BJ (cell line): ENCODE data around the gene SLAMF7. TPM values are rescaled to one million over a fixed set of nuclear protein-coding genes. Genes with fewer than 3 reads are reported as not detected.

Experiments
- CTCF ChIA-PET: fragments of 350-600 bp; formaldehyde crosslinking; extraction: SDS; loops from one replicate; lab custom pipeline; 2021; ENCODE audit warnings: antibody characterized with exemption, inconsistent platforms; lab: Yijun Ruan, JAX
- POLR2A ChIA-PET: fragments of 300-600 bp; sonication (Branson Sonifier 250); formaldehyde crosslinking; extraction: SDS; loops from one replicate; lab custom pipeline; 2021; ENCODE audit warnings: antibody characterized with exemption; lab: Charles Lee
- DNase-seq: peaks from one replicate; pipeline ENCODE4 v3.0.0-alpha.2; 2011; ENCODE audit warnings: low read depth
- H3K27me3 ChIP-seq: 2 replicates; pipeline ENCODE4 v1.6.0; 2011; ENCODE audit warnings: low read length; ENCODE audit not compliant: control insufficient read depth, insufficient read depth
- H3K36me3 ChIP-seq: 2 replicates; pipeline ENCODE4 v1.5.1; 2011; ENCODE audit warnings: low read length; ENCODE audit not compliant: control insufficient read depth, insufficient read depth
- H3K4me3 ChIP-seq: 2 replicates; pipeline ENCODE4 v1.5.1; 2011; ENCODE audit warnings: low read depth, mild to moderate bottlenecking, control low read depth, low read length
- polyA plus RNA-seq: library from polyadenylated mRNA; depleted of rRNA; stranded (reverse); fragments of >200 nt; gene quantifications from 2 replicates; pipeline ENCODE4 v1.2.3, GENCODE V29; 2011
- TF ChIP-seq, protein P1 (sequence below): IDR thresholded peaks from 2 replicates; pipeline ENCODE4 v1.5.1; 2011; ENCODE audit warnings: low read depth, mild to moderate bottlenecking, control low read depth, inconsistent platforms, low read length, moderate library complexity; ENCODE audit not compliant: insufficient read depth

SLAMF7 gene
- polyA plus RNA-seq, 1 experiment: not detected

DNA sequence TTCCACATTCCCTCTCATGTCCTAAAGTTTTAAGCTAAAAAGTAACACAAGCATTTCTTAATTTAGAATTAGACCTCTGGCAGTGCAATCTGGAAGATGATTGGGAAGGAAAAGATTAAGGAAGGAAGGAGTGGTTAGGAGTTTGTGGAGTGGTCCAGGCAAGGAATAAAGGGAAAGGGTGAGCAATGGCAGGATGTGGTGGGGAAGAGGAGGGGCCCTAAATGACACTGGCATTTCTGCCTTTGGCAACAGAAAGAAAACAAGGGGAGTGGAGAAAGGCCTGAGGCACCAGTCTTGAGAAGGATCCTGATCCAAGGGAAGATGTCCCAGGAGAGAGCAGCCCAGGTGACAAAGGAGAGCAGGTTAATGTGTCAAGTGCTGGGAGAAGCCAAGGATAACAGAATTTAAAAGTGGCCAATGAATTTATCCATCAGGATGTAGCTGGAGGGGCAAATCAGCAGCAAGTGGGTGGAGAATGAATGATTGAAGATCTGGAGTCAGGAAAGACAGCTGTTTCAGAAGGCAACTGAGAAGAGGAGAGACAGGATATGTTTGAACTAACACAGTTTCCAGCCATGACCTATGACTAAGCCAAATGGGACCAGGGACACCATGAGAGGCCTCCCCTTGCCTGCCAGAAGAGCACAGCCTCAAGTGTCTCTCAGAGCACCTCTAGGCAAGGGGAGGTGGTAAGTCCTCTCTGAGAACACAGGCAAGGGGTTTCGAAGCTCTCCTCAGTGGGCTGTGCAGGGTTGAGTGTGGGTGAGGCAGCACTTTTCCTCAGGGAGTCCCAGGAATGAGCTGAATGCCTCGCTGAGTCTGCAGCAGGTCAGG is 36.1 kb downstream of the SLAMF7 start:
- no peak overlapping the region for H3K4me3 ChIP-seq
- no peaks in the 10 kb centered on the region for H3K36me3 ChIP-seq
- POLR2A ChIA-PET: no interaction called here
- no peak for DNase-seq
- CTCF ChIA-PET: interaction anchor here (2.3 kb wide), 1 partner anchor 177 kb away, joined by 5 read pairs; no protein-coding TSS in a partner anchor
- no peaks in the 10 kb centered on the region; the same call in 1 of the 2 replicates for H3K27me3 ChIP-seq
- TF ChIP-seq, protein P1, sequence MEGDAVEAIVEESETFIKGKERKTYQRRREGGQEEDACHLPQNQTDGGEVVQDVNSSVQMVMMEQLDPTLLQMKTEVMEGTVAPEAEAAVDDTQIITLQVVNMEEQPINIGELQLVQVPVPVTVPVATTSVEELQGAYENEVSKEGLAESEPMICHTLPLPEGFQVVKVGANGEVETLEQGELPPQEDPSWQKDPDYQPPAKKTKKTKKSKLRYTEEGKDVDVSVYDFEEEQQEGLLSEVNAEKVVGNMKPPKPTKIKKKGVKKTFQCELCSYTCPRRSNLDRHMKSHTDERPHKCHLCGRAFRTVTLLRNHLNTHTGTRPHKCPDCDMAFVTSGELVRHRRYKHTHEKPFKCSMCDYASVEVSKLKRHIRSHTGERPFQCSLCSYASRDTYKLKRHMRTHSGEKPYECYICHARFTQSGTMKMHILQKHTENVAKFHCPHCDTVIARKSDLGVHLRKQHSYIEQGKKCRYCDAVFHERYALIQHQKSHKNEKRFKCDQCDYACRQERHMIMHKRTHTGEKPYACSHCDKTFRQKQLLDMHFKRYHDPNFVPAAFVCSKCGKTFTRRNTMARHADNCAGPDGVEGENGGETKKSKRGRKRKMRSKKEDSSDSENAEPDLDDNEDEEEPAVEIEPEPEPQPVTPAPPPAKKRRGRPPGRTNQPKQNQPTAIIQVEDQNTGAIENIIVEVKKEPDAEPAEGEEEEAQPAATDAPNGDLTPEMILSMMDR: no peak

DNA sequence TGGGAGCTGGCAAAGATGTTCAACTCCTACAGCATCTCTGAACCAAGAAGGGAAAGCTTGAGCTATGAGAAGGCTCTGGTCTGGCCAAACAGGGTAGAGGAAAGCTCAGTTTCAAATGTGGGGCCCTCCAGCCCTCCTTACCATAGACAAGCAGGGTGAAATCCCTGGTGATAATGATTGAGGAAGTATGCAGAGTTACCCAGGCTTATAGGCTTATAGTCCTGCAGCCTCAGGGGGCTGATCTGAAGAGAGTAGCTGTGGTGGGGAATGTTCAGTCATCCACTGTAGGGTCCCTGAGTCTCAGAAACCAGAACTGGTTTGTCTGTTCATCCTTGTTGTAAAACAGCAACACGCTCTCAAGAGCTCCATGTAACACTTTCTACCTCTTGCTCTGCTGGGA is 37.1 kb downstream of the SLAMF7 start:
- no peak for DNase-seq
- CTCF ChIA-PET: interaction anchor here (0.6 to 2.4 kb wide), 4 partner anchors 9 to 176 kb away, joined by 3 to 14 read pairs (median 5); no protein-coding TSS in a partner anchor
- Histone ChIP-seq H3K4me3 (no peak overlapping the region), H3K36me3 (no peaks in the 10 kb centered on the region), H3K27me3 (no peaks in the 10 kb centered on the region; the same call in 1 of the 2 replicates)
- POLR2A ChIA-PET: no interaction called here
- TF ChIP-seq, protein P1: no peak

DNA sequence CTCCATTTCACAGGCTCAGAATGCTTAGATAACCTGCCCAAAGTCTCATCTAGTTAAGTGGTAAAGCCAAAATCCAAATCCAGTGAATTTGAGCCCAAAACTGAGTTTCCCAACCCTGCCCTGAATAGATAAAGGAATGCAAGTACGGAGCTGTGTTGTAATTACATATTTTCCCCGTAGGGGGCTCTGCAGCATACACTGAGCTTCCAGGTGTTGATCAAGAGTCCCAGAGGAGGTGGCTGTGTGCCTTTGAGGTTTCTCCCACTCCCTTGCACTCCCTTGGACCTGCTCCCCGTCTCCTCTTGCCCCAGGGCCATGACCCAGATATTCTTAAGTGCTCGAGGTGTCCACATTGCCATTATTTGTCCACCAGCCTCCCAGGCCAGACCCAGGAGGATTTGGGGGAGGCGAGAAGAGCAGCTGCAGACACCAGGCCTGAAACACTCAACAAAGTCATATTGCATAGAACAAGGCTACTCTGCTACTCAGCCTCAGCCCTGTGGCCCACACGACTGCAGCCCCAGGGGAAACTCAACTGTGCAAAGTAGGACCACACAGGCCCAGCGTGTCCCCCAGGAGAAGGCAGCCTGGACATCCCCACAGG is 38.5 kb downstream of the SLAMF7 start:
- CTCF ChIA-PET: interaction anchor here (0.8 to 2.4 kb wide), 3 partner anchors 10 to 177 kb away, joined by 3 to 14 read pairs (median 4); partner anchors contain the start of gene ITLN2
- POLR2A ChIA-PET: no interaction called here
- H3K4me3 ChIP-seq: no peak overlapping the region
- no peaks in the 10 kb centered on the region for H3K36me3 ChIP-seq
- TF ChIP-seq, protein P1: peak; percentile 29
- DNase-seq: no peak
- no peaks in the 10 kb centered on the region; the same call in 1 of the 2 replicates for H3K27me3 ChIP-seq

DNA sequence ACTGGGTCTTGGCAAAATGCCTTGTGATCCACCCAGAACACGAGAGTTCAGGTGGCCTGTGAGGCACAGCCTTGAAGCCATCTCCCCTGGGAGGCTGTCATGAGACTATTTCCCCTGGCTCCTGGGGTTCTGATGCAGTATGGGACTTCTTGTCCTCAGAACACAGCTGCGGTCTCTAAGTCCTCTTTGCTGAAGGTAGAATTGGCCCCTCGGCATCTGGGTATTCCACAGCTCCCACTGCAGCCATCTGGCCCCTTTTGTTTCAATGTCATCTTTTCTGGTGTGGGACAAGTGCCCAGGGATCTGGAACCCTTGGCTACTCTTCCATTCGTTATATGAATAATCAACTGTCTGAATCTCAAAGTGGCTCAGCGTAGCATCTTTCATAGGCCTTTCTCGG is 39.9 kb downstream of the SLAMF7 start:
- TF ChIP-seq, protein P1: no peak
- ChIA-PET CTCF (interaction anchor here (1.2 kb wide), 1 partner anchor 173 kb away, joined by 4 read pairs; no protein-coding TSS in a partner anchor), POLR2A (no interaction called here)
- Histone ChIP-seq H3K36me3 (no peaks in the 10 kb centered on the region), H3K4me3 (no peak overlapping the region), H3K27me3 (no peaks in the 10 kb centered on the region; the same call in 1 of the 2 replicates)
- DNase-seq: no peak
